ENCODE results near the gene PTPRD. TPM values are rescaled to one million over a fixed set of nuclear protein-coding genes. Genes with fewer than 3 reads are reported as not detected.

Gene PTPRD
- total RNA-seq, 2 experiments from 2014 or later: 0.03 TPM; not detected in 1

DNA sequence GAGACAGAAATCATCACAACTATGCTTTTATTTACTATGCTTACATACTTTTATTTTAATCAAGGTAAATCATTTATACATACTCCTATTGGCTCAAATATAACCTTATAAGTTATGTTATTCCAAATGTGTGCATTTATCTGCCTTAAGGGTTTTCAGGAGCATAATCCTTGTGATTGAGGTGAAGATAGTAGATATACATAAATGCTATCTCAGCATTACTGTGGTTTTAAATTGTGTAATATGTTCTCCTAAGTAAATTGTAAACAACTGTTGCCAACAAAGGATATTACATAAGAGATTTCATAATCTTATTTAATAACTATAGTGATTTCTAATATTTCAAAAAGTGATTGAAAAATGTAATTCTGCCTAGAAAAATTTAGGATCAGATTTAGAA lies 1438.4 kb downstream of the PTPRD start:
- ChIA-PET CTCF (ENCODE audit: unreplicated experiment) (no interaction called here), POLR2A (no interaction called here)
- no peak overlapping the region for H2AFZ ChIP-seq (ENCODE audit: low read length)
- H3K4me3 ChIP-seq (ENCODE audit: low read depth, low read length, poor library complexity, severe bottlenecking): no peak overlapping the region
- no peaks in the 10 kb centered on the region for H3K9me3 ChIP-seq (ENCODE audit: low read length)
- no peaks in the 10 kb centered on the region for H3K9me2 ChIP-seq (ENCODE audit: insufficient read depth, low read length)
- H4K20me1 ChIP-seq (ENCODE audit: insufficient read depth, low read length): no peaks in the 10 kb centered on the region
- DNase-seq (ENCODE audit: low spot score): no peak
- no peaks in the 10 kb centered on the region for H3K79me2 ChIP-seq (ENCODE audit: insufficient read depth, low read depth, low read length)
- no peaks in the 10 kb centered on the region for H3K36me3 ChIP-seq (ENCODE audit: insufficient read depth, low read length)
- no peak overlapping the region for H3K4me2 ChIP-seq (ENCODE audit: low read length)
- intact Hi-C loops (cut with micrococcal nuclease; ENCODE audit: unreplicated experiment): no loop called here
- no peak overlapping the region for H3K27ac ChIP-seq (ENCODE audit: low read depth, low read length, poor library complexity, severe bottlenecking)
- TF ChIP-seq EZH2phosphoT487 (IDR thresholded peaks at IDR 0.05; ENCODE audit: borderline replicate concordance, low read depth, low read length): no peak
- TF ChIP-seq, protein P1, sequence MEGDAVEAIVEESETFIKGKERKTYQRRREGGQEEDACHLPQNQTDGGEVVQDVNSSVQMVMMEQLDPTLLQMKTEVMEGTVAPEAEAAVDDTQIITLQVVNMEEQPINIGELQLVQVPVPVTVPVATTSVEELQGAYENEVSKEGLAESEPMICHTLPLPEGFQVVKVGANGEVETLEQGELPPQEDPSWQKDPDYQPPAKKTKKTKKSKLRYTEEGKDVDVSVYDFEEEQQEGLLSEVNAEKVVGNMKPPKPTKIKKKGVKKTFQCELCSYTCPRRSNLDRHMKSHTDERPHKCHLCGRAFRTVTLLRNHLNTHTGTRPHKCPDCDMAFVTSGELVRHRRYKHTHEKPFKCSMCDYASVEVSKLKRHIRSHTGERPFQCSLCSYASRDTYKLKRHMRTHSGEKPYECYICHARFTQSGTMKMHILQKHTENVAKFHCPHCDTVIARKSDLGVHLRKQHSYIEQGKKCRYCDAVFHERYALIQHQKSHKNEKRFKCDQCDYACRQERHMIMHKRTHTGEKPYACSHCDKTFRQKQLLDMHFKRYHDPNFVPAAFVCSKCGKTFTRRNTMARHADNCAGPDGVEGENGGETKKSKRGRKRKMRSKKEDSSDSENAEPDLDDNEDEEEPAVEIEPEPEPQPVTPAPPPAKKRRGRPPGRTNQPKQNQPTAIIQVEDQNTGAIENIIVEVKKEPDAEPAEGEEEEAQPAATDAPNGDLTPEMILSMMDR (conservative IDR thresholded peaks at IDR 0.05; ENCODE audit: low read length): no peak
- no peaks in the 10 kb centered on the region for H3K4me1 ChIP-seq (ENCODE audit: insufficient read depth, low read length, poor library complexity, severe bottlenecking)
- no TSS peak for BruUV-seq (replicated peaks)

DNA sequence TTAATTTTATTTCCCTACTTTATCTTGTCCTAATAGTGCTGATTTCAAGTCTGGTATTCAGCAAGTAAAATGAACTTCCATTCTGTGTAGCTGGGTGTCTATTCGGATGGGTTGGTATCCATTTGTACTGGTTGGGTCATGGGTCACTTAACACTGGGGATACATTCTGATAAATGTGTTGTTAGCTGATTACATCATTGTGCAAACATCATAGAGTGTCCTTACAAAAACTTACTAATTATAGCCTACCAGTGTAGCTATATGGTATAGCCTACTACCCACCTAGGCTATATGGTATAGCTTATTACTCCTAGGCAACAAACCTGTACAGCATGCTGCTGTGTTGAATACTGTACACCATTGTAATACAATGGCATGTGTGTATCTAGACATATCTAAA lies 1439.5 kb downstream of the PTPRD start:
- Histone ChIP-seq H3K9me3 (ENCODE audit: low read length) (no peaks in the 10 kb centered on the region), H2AFZ (ENCODE audit: low read length) (no peak overlapping the region), H4K20me1 (ENCODE audit: insufficient read depth, low read length) (no peaks in the 10 kb centered on the region), H3K36me3 (ENCODE audit: insufficient read depth, low read length) (no peaks in the 10 kb centered on the region), H3K9me2 (ENCODE audit: insufficient read depth, low read length) (no peaks in the 10 kb centered on the region), H3K27ac (ENCODE audit: low read depth, low read length, poor library complexity, severe bottlenecking) (no peak overlapping the region), H3K4me3 (ENCODE audit: low read depth, low read length, poor library complexity, severe bottlenecking) (no peak overlapping the region), H3K79me2 (ENCODE audit: insufficient read depth, low read depth, low read length) (no peaks in the 10 kb centered on the region), H3K4me2 (ENCODE audit: low read length) (no peak overlapping the region), H3K4me1 (ENCODE audit: insufficient read depth, low read length, poor library complexity, severe bottlenecking) (no peaks in the 10 kb centered on the region)
- intact Hi-C loops (cut with micrococcal nuclease; ENCODE audit: unreplicated experiment): no loop called here
- ChIA-PET CTCF (ENCODE audit: unreplicated experiment) (no interaction called here), POLR2A (interaction anchor here (0.5 kb wide), 1 partner anchor 57 kb away, joined by 9 read pairs; no protein-coding TSS in a partner anchor)
- BruUV-seq (replicated peaks): no TSS peak
- no peak for DNase-seq (ENCODE audit: low spot score)
- TF ChIP-seq EZH2phosphoT487 (IDR thresholded peaks at IDR 0.05; ENCODE audit: borderline replicate concordance, low read depth, low read length): no peak
- TF ChIP-seq, protein P1 (conservative IDR thresholded peaks at IDR 0.05; ENCODE audit: low read length): no peak

DNA sequence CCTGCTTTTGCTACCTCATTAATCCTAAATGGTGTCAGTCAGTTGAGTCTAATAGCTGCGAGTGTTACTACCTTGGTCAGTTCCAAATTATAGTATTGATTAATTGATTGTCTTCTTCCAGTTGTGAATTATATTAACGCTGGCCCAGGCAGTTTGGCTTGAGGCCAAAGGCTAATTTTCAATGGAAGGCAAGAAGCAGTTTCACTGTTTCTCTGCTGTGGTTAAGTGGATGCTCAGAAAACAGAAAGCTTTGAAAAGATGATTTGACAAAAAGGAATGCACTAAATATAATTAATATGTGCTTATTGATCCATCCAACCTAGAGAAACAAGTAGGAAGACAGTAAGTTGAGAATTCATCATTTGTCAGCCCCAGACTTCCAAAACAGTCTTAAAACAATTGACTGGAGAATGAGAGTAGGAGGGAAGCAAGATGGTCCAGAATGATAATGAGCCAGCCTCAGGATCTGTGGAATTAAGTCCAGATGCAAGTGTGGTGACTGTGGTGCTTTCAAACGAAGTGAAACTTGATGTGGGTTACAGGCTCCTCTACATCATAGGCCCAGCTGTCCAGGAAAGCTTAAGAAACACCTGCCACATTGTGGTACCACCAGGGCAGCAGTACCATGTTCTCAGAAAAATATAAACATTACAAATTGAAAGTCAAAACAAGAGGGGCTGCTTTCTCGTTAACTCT lies 1442.2 kb downstream of the PTPRD start:
- BruUV-seq (replicated peaks): no TSS peak
- H3K9me3 ChIP-seq (ENCODE audit: low read length): no peaks in the 10 kb centered on the region
- no peaks in the 10 kb centered on the region for H4K20me1 ChIP-seq (ENCODE audit: insufficient read depth, low read length)
- H3K4me3 ChIP-seq (ENCODE audit: low read depth, low read length, poor library complexity, severe bottlenecking): no peak overlapping the region
- no peak for TF ChIP-seq EZH2phosphoT487 (IDR thresholded peaks at IDR 0.05; ENCODE audit: borderline replicate concordance, low read depth, low read length)
- TF ChIP-seq, protein P1 (conservative IDR thresholded peaks at IDR 0.05; ENCODE audit: low read length): no peak
- intact Hi-C loops (cut with micrococcal nuclease; ENCODE audit: unreplicated experiment): no loop called here
- no peaks in the 10 kb centered on the region for H3K4me1 ChIP-seq (ENCODE audit: insufficient read depth, low read length, poor library complexity, severe bottlenecking)
- H3K27ac ChIP-seq (ENCODE audit: low read depth, low read length, poor library complexity, severe bottlenecking): no peak overlapping the region
- no peak overlapping the region for H3K4me2 ChIP-seq (ENCODE audit: low read length)
- no peak for DNase-seq (ENCODE audit: low spot score)
- no peaks in the 10 kb centered on the region for H3K79me2 ChIP-seq (ENCODE audit: insufficient read depth, low read depth, low read length)
- H3K36me3 ChIP-seq (ENCODE audit: insufficient read depth, low read length): no peaks in the 10 kb centered on the region
- POLR2A ChIA-PET: interaction anchor here (1.2 kb wide), 1 partner anchor 373 kb away, joined by 3 read pairs; no protein-coding TSS in a partner anchor
- H2AFZ ChIP-seq (ENCODE audit: low read length): no peak overlapping the region
- H3K9me2 ChIP-seq (ENCODE audit: insufficient read depth, low read length): no peaks in the 10 kb centered on the region
- CTCF ChIA-PET (ENCODE audit: unreplicated experiment): no interaction called here

All from OCI-LY7 (cell line).